Subcutaneous adipose tissue (tissue), 4 donors: ENCODE results near the gene PPP1R16B. TPM values are rescaled to one million over a fixed set of nuclear protein-coding genes. Genes with fewer than 3 reads are reported as not detected.

Experiments
- CTCF ChIP-seq: fragments of 450-650 bp; IDR thresholded peaks from one replicate; pipeline ENCODE4 v1.5.1; 2016; ENCODE audit warnings: low read depth, mild to moderate bottlenecking, control low read depth, antibody characterized with exemption, moderate library complexity
- total RNA-seq, 4 donors: library from RNA; depleted of rRNA; stranded (reverse); fragments of >200 nt; gene quantifications; one replicate each; pipeline ENCODE4 v1.1.0, GENCODE V29; 2016

Gene PPP1R16B
- total RNA-seq, 4 donors from 2014 or later = 3.1 to 37.3 (median 4.9) TPM

DNA sequence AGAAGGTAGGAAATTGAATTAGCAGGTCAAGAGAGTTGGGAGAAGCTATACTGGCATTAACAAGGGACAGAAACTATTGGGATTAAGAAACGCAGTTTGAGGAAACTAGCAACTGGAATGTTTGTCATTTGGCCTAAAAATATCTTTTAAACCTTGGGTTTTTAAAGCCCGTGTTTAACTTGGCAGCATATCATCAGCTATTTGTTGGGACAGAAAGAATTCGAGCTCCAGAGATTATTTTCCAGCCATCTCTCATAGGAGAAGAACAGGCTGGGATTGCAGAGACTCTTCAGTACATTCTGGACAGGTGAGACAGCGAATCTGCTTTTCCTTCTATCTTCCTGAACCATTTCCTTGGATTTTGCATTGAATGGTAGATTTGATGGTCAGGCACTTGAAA is 39.4 kb upstream of the PPP1R16B start:
- no peak for TF ChIP-seq CTCF

- TF ChIP-seq CTCF = no peak
Measured at GRCh38 chr20:38769376-38770295, 35.9 kb upstream of the PPP1R16B start.

GRCh38 chr20:38770546-38770945 is 35.0 kb upstream of the PPP1R16B start:
- no peak for TF ChIP-seq CTCF

DNA sequence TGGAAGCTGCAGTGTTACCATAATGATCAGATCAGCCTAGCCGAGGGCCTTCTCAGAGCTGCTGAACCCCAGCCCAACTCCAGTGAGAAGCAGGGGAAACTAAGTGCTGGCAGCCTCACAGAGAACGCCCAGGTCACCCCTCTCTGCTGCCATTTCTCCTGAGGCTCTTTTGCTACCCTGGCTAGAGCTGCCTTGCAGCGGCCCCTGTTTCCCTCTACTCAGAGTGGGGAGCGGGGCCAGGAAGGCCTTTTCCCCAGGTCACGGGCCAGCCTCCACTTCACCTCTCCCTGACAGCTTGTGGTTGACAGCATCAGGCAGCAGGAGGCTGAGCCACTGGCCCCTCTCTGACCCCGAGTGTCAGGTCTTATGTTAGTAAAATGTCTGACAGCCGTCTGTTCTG is 34.5 kb upstream of the PPP1R16B start:
- no peak for TF ChIP-seq CTCF

DNA sequence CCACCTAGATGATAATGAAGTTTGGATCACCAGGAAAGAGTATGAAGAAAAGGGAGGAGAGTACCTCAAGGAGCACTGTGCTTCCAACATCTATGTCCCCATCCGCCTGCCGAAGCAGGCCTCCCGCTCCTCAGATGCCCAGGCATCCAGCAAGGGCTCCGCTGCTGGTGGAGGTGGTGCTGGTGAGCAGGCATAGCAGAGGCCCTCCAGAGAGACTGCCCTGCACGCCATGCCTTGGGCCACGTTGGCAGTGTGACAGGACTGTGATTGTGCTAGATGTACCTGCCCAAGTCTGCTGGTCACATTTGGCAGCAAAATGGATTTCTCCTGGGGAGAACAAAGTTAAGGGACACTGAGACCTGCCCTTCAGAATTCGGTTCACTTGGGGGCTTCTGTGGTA is 33.9 kb upstream of the PPP1R16B start:
- no peak for TF ChIP-seq CTCF

- no peak for TF ChIP-seq CTCF
Measured at GRCh38 chr20:38774167-38774566, 31.3 kb upstream of the PPP1R16B start.

DNA sequence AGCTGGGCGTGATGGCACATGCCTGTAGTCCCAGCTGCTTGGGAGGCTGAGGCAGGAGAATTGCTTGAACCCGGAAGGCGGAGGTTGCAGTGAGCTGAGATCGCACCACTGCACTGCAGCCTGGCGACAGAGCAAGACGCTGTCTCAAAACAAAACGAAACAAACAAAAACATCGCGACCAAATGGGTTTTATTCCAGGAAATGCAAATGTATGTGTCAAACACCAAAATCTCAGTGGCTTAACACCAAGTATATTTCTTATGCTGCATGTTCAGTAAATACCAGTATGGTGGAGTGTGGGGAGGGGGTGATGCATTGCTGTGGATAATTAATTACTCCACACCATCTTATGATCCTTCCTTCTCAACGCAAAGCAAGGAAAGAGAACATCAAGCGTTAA is 29.1 kb upstream of the PPP1R16B start:
- no peak for TF ChIP-seq CTCF
